ENCODE measurements around the gene RANBP1.
A peak's percentile ranks its signal among the peaks of the same experiment; 100 is the strongest.

Gene RANBP1

DNA sequence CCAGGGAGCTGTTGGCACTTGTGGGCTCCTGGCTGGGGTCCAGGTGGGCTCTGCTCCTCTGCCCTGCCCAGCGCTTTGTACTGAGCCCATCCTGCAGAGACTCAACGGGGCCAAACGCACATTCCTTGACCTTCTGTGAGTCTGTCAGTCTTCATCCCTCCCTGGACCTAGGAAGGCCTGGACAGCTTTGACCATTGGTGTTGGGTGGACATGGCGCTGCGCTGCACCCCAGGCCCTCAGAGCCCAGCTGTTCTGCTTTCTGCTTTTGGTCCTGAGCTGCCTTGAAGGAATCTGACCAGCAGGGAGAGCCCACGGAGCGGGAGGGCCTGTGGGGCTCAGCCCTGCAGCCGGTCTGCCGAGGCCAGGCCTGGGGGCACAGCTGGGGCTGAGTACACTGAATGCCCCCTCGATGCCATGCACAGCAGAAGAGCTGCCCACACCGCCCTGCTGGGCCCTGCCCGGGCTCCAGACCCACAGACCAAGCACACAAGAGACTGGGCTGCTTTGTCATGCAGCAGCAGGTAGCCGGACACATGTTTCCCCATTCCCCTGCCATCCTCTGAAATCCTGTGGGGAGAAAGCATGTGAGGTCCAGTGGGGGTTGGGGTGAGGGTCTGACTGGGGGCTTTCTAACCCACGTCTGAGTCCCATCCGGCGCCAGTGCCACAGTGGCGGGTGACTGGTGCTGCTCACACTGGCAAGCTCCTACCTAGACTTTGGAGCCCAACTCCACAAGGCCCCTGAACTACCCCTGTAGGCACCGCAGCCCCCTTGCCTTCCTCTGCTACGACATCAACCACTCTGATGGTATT, 59.1 kb downstream of the RANBP1 start:
- DNase-seq (ENCODE audit: low spot score), result peak; percentile 58

DNA sequence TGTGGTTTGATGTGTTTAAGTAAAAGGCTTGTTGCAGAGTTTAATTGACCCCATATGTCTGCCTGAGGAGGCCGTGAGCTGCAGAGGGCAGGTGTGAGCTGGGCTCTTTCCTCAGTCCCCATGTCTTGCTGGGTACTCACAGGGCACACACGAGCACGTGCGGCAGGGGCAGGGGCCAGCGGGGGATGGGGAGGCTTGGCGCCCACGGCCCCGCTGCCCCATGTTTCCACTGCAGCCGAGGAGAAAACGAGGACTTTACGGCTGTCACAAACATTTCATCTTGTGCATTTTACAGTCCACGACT, 59.6 kb downstream of the RANBP1 start:
- DNase-seq (ENCODE audit: low spot score), result no peak

- no peak for DNase-seq (ENCODE audit: low spot score)
Observed at GRCh38 chr22:20176421-20177085, 60.6 kb downstream of the RANBP1 start.
